Esophagus mucosa (tissue), 1 donor: ENCODE measurements around the gene VPS4B. TPM values are rescaled to one million over a fixed set of nuclear protein-coding genes. Genes with fewer than 3 reads are reported as not detected.

Experiments used
- ATAC-seq: fragments of 200-7000 bp; cut with Tn5 transposase; one replicate; pipeline ENCODE4 v1.9.1; 2020
- total RNA-seq: library from RNA; stranded (reverse); gene quantifications from one replicate; pipeline ENCODE4 v1.2.4, GENCODE V29; 2023
- donor health status: DM: yes; HTN: yes; CAD: no.

VPS4B gene
- total RNA-seq, 1 donor from 2014 or later, result 135 TPM

DNA sequence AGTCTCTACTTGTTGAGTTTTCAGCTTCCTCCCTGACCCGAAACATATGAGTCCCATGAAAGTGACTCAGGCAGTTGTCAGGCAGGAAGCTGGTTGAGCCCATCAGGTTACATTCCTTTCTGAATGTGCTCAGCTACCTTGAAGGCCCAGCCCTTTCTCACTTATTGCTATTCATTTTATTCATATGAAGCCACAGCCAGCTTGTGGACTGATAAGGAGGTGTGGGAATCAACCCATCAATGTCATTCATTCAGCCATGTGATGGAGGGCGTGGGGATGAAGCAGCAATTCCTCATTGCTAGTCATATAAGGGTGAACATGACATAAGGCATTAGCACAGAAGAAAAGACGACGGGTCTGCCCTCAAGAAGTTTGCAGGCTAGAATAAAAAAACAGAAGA lies 5.3 kb upstream of the VPS4B start:
- ATAC-seq, result peak; percentile 97

DNA sequence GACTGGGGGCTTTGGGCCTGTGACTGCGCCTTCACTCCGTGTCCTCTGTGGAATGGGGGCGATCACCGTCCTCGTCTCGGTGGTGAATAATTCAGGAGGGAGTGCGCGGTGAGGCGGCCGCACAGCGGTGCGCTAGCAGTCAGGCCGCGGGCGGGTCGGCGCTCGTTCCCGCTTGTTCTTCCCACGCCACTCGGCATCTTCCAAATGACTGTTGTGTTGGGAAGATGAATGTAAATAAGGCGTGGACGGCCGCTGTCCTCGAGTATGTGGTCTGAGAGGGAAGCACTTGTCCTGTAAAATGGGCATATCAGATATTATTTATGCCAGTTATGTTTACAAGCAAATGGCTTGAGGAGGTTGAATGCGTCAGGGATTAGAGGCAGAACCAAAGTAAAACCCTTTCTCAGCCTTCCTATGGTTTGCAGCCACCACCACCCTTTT lies 608 bp upstream of the VPS4B start:
- peak; percentile 17 for ATAC-seq

DNA sequence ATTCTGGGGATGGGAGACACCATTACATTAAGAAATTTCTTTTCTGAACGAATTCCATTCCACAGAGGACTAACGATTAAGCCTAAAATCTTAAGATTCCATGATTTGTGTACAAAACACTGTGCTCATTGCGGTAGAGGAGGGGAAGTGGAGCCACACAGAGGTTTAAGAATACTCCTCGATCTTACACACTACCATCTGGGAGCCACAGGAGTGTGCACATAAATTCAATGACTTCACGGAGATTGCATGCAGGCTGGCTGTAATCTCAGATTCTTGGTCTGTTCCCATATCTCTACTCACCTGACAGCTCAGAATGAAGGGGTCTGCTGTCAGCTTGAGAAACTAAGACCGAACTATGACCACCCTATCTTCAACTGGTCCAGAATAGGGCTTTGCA lies 762 bp downstream of the VPS4B start:
- ATAC-seq, result no peak

DNA sequence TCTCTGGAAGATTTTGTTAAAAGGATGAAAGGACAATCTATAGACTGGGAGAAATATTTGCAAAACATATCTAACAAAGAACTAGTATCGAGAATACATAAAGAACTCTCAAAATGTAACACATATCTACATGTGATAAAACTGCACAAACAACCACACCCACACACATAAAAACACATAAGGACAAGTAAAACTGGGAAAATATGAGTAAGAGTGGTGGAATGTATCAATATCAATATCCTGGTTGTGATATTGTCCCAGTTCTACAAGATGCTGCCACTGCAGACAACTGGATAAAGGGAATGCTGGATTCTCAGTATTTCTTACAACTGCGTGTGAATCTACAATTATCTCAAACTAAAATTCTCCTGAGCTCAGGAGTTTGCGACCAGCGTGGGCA lies 9.3 kb downstream of the VPS4B start:
- no peak for ATAC-seq

DNA sequence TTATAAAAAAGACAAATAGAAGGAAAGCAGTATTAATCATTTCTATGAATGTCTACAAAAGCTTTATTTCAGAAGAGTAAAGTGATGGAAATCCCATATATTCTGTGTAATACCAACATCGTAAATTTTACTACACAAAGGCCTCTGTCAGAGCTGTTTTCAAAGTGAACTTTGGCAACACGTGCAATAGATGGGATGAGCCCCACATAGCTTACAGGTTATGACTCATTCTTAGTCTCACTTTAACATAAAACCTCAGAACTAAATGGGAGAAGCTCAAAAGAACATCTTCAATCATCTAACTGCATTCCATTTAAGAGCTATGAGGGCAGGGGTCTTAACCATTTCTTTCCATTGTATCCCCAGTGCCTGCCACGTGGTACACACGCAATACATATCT lies 11.5 kb downstream of the VPS4B start:
- peak; percentile 44 for ATAC-seq

DNA sequence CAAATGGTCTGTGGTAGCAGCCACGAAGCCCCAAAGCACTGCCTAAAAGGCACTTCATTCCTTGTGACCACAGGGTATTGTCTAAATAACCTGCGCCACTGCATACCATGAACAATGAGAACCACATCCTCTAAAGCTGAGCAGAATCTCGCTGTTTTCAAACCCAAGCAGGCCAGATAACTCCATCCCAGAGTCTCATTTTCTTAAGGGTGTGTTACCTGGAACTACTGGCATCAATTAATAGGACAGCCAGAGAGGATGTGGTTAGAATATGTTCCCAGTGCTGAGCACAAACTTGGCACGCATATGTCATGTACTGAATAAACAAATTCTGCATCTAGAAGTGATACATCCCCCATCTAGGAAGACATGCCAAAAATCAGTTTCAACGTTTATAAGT lies 13.0 kb downstream of the VPS4B start:
- ATAC-seq, result no peak

DNA sequence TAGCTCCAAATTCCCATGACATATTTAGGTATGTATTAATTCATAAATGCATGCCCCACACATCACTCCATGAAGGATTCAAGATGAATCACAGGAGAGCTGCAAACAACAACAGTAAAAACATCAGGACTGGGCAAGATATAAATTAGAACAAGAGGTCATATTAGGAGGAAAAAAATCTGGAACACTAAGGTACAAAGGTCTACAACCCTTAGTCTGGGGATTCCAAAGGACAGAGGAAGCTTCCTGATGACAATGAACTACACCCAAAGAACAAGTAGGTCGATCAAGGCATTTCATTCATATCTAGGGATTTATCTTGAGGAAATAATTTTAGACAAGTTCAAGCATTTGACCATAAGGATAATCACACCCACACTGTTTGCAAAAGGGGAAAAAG lies 14.5 kb downstream of the VPS4B start:
- ATAC-seq, result no peak

DNA sequence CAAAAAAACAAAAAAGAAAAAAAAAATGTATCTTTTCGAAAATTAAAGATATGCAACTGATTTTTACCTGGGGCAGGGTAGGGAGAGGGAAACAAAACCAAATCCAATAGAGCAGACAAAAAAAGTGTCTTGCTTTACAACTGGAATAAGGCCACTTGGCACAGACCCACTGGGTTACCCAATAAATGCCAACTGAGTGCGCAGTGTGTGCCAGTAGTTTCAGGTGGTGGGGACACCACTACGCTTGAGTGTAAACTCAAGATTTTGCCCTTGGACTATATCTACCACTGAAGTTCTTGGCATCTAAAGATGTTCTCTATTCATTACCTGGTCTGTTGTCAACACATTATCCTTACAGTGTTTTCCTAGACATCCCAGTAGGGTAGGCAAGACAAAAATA lies 16.3 kb downstream of the VPS4B start:
- peak; percentile 19 for ATAC-seq

DNA sequence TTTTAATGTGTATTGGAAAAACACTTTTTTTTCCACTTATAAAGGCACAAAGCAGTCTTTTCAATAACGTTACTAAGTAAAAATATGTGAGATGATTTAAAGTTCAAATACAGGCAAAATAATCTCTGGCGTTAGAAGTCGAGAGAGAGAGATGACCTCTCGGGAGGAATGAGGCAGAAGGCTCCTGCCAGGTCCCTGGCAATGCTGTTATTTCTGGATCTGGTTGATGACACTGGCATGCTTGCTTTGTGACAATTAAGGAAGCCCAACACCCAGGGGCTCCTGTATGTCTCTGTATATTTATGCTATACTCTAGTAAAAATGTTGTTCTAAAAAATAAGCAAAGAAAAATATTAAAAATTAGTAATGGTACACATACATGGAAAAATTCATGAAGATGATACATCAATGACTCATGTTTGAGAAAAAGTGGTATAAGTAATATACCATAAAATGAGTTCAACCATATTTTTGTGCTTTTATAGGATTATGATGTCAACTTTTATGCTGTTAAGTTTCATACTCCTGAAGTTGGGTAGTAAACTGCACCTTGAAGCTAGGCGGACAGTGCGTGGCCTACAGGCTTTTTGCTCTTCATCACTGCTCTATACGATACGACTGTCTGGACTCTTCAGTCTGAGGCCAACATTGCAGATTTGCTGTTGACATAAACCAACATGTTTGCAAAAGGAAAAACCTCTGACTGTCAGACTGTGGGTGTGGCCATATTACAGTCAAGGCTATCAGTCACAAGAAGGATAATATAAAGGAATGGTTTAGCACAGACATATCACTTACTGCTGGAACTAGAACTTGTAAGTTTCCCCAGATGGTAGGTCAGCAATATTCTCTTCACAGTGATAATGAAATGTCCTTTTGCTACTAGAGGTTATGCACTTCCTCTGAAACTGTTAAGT lies 19.8 kb downstream of the VPS4B start:
- ATAC-seq, result no peak

DNA sequence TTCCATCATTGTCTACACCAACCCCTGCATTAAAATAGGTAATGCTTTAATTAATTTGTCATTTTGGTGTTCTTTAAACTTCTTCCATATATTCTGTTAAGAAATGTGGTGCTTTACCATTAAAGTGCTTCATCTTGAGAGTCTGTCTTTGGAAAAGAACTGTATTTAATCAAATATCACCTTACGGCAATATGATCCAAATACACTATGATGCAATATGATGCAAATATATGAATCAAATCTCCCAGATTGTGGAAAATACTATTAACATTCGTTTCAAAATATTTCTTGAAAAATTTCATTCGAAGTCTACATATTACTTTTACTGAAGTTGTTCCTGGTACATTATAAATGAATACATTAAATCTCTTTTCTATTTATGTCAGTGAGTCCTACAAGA lies 23.0 kb downstream of the VPS4B start:
- ATAC-seq, result no peak

DNA sequence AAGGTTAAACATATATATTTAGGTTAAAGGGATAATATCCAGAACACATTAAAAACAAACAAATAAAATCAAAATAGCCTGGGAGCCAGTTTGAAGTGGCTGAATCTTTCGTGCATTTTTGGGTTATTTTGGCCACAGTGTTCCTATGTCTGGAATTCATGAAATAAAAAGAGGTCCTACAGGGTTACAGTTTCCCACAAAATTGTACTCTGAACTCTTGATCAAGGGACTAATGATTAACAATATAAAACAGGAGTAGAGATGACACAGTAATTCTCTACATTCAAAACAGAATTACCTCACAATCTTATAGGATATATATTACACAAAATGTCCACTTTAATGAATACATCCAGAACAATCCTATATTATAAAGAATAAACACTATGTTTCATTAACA lies 24.9 kb downstream of the VPS4B start:
- ATAC-seq, result no peak

DNA sequence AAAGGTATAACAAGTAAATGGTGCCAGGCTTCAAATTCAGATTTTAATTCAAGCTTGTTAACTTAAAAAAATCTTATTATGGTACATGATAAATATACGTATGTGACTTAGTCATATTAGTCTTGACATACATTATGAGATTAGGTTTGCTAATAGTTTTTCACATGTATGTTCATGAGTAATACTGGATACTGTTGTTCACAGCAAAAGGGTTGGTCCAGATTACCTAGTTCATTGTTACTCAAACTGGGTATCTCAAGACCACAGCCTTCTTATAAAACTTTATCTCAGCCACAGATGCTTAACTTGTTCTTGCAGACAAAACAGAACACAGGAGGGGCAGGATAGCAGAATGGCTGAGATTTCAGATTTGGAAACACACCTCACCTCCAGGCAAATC lies 26.8 kb downstream of the VPS4B start:
- ATAC-seq, result no peak

DNA sequence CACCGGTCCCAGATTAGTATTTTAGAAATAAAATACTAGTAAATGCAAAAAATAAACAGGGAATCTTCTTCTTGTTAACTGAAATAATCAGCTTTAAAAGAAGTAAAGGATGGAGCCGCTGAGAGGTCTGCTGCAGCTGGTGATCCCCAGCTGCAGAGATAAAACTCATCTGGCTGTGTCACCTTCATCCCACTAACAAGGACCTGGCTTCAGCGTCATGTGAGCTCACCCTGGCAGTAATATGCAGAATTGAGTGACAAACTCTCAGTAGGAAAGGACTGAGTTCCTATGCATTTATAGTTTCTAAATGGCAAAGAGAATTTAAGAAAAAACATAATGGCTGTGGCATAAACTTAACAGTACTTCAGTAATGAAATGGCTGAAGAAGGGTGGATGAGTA lies 27.3 kb downstream of the VPS4B start:
- ATAC-seq, result no peak

DNA sequence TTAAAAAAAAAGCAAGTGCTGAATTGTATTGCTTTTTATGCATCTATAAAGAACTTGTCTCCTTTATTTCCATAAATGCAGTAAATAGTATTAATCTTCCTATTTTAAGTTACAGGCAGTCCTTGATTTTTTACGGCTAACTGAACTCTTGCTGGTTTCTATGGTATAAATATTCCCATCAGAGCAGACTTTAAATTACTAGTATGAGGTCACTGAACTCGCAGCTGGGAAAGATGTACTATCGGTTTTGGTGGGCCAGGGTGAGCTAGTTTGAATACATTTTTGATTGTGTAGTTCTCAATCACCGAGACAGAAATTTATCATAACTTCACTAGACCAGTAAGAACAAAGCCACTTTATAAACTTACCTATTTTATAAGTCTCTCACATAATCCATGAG lies 34.4 kb downstream of the VPS4B start:
- no peak for ATAC-seq

DNA sequence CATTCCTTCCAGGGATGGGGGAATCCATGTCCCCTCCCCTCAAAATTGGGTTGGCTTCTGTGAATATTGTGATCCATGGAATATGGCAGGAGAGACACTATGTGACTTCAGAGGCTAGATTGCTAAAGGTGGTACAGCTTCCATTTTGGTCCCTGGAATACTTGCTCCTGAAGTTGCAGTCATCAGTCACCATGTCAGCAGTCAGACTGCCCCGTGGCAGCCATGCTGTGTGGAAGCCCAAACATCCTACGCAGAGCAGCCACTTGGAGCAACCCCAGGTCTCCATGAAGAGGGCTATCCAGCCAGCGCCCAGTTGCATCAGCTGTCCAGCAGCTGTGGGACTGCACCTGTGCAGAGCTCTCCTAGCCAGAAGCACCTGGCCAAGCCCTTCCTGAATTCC lies 39.4 kb downstream of the VPS4B start:
- ATAC-seq, result no peak

DNA sequence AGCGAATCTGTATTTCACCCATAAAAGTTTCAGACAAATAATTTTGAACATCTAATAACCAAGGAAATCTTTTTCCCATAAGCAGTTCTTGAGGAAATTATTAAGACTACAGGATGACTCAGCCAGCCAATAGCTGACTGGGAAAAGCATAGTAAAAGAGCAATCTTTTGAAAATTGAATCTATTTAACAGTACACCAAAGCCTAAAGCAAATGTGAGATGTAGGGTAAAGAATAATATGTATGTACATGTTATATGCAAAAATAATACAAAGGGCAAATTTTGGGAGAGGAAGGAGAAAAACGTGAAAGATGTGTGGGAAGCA lies 42.7 kb downstream of the VPS4B start:
- ATAC-seq, result no peak

DNA sequence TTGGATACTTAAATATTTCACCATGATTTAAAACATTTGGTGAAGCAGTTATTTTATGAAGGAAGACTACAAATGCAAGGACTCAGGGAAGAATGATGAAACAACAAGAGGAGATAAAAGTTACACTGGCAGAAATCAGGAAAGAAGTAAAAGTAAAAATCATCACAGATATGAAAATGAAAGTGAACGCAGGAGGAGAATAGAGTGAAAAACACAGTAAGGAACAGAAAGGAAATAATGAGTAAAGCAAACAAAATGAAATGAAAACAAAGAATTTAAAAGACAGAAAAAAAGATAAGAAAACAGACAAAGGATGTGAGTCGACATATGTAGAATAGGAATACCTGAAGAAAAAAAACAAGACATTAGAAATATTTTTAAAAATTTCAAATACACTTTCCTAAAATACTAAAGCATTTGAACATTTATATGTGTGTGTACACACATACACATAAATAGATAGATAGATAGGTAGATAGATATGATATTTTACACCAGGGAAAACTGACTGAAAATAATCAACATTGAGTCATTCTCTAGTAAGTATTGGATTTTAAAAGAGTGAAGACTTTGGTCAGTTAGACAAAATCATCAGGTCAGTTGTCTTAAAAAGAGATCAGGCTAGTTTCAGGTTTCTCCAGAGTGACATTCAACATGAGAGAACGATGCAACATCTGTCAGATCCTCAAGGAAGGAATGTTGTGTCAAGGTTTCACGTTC lies 43.2 kb downstream of the VPS4B start:
- no peak for ATAC-seq

DNA sequence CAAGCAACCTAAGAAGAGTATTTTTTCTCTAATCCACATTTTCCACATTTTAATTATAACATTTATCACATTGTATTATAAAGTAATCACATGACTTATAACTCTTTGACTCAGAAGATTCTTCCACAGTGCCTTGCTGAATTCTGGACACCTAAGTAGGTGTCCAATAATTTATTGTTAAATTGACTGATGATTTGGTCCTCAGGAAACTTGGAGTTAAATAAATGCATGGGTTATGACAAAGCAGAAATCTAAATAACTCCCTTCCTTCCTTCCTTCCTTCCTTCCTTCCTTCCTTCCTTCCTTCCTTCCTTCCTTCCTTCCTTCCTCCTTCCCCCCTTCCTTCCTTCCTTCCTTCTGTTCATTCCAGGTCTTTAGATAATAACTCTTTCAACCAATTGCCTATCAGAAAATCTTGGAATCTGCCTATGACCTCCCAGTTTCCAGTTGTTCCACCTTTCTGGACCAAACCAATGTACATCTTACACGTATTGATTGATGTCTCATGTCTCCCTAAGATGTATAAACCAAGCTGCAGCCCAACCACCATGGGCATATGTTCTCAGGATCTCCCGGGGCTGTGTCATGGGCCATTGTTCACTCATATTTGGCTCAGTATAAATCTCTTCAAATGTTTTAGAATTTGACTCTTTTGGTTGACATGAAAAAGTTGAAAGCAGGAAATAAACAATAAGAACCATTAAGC lies 44.8 kb downstream of the VPS4B start:
- no peak for ATAC-seq

DNA sequence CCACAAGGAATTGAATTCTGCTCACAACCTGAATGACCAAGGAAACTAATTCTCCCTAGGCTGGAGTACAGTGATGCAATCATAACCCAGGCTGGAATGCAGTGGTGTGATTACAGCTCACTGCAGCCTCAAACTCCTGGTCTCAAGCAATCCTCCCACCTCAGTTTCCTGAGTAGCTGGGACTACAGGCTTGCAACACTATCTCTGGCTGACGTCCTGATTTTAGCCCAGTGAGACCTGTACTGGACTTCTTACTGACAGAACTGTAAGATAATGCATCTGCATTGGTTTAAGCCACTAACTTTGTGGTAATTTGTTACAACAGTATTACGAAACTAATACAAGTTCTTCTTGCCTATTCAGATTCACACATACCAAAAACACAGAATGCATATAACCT lies 45.7 kb downstream of the VPS4B start:
- peak; percentile 32 for ATAC-seq

DNA sequence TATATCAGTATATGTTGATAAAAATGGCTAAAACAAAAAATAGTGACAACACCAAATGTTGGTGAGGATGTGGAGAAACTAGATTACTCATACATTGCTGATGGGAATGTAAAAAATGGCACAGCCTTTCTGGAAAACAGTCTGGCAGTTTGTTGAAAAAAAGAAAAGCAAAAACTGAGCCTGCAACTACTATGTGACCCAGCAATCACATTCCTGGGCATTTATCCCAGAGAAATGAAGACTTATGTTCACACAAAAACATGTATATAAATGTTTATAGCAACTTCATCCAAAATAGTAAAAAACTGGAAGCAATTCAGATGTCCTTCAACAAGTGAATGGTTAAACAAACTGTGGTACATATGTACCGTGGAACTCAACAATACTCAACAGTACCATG lies 47.7 kb downstream of the VPS4B start:
- ATAC-seq, result no peak

DNA sequence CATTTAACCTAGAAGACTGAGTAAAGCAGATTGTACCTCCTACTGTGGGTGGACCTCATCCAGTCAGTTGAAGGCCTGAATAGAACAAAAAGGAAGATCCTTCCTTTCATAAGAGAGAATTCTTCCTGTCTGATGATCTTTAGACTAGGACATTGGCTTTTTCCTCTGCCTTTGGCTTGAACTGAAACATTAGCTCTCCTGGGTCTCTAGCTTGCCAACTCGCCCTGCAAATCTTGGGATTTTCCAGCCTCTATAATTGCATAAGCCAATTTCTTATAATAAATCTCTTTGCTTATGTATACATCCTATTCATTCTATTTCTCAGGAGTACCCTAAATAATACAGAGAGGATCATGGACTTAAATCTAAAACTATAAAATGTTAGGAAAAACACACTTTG lies 49.1 kb downstream of the VPS4B start:
- ATAC-seq, result no peak

DNA sequence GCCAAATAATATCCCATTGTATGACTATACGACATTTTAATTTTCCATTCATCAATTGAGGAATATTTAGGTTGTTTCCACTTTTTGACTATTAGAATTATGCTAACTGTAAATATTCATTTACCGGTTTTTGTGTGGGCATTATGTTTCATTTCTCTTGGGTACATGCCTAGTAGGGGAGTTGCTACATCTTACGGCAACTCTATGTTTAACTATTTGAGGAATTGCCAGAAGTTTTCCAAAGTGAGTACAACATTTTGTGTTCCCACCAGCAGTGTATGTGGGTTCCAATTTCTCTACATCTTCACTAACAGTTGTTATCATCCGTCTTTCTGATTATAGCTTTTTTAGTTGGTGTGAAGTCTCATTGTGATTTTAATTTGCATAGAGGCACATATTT lies 53.7 kb downstream of the VPS4B start:
- ATAC-seq, result no peak
